GM12878 (cell line): Measurements from ENCODE around the gene CIB4. TPM values are rescaled to one million over a fixed set of nuclear protein-coding genes. Genes with fewer than 3 reads are reported as not detected.

Source experiments
- ATAC-seq: fragments of 200-7000 bp; cut with Tn5 transposase; 3 replicates; pipeline ENCODE4 v1.9.1; 2020; ENCODE audit warnings: mild to moderate bottlenecking, moderate library complexity
- BruUV-seq: library from RNA; stranded (reverse); fragments of 400-500 nt; replicated peaks from 2 replicates; lab custom pipeline; 2021; lab: Mats Ljungman, UMichigan
- CTCF ChIA-PET: fragments of 300-600 bp; sonication (Branson Sonifier 250); formaldehyde crosslinking; extraction: SDS; loops from one replicate; lab custom pipeline; 2021; ENCODE audit warnings: inconsistent platforms; lab: Yijun Ruan, JAX
- POLR2A ChIA-PET: fragments of 350-600 bp; formaldehyde crosslinking; extraction: SDS; loops from one replicate; lab custom pipeline; 2021; ENCODE audit warnings: inconsistent platforms; lab: Charles Lee
- RAD21 ChIA-PET: fragments of 300-600 bp; sonication (Branson Sonifier 250); formaldehyde crosslinking; loops from one replicate; lab custom pipeline; 2023; ENCODE audit warnings: antibody characterized with exemption; ENCODE audit not compliant: unreplicated experiment; lab: Charles Lee
- SMC1A ChIA-PET: fragments of 300-600 bp; sonication (Branson Sonifier 250); formaldehyde crosslinking; loops from one replicate; lab custom pipeline; 2023; ENCODE audit not compliant: unreplicated experiment, uncharacterized antibody; lab: Charles Lee
- DNase-seq: peaks from one replicate; pipeline ENCODE4 v3.0.0-alpha.2; 2011; ENCODE audit warnings: low read depth, low spot score
- FAIRE-seq: peaks from 3 replicates; lab custom pipeline; 2011; peaks lifted over from hg19 to GRCh38; lab: Jason Lieb, UNC
- H2AFZ ChIP-seq: 2 replicates; pipeline ENCODE4 v1.6.0; 2011; ENCODE audit warnings: low read depth, low read length, control low read depth; ENCODE audit not compliant: control insufficient read depth
- H3K27ac ChIP-seq: 2 replicates; pipeline ENCODE4 v1.5.1; 2011; ENCODE audit warnings: control low read depth; ENCODE audit not compliant: control insufficient read depth, insufficient read depth
- H3K27me3 ChIP-seq, 2 experiments: replicated peaks in 1 of 2; 2 replicates each; pipeline versions ENCODE4 v1.6.0 to v1.6.1; 2011; ENCODE audit warnings: low read length in 1 of 2; ENCODE audit not compliant: control insufficient read depth in 2 of 2, insufficient read depth in 2 of 2
- H3K36me3 ChIP-seq, 2 experiments: 2 replicates each; pipeline ENCODE4 v1.5.1; 2011; ENCODE audit warnings: low read length in 1 of 2; ENCODE audit not compliant: control insufficient read depth in 2 of 2, insufficient read depth in 2 of 2
- H3K4me1 ChIP-seq: 2 replicates; pipeline ENCODE4 v1.6.1; 2011; ENCODE audit warnings: mild to moderate bottlenecking, low read length, moderate library complexity, mixed read lengths; ENCODE audit not compliant: control insufficient read depth, insufficient read depth
- H3K4me2 ChIP-seq: 2 replicates; pipeline ENCODE4 v1.6.0; 2011; ENCODE audit warnings: control low read depth; ENCODE audit not compliant: control insufficient read depth, insufficient read depth
- H3K4me3 ChIP-seq: fragments of 200-600 bp; sonication (generic); 2 replicates; pipeline ENCODE4 v1.5.1; 2016
- H3K79me2 ChIP-seq: 2 replicates; pipeline ENCODE4 v1.6.0; 2011; ENCODE audit warnings: low read length; ENCODE audit not compliant: control insufficient read depth, insufficient read depth
- H3K9ac ChIP-seq: 2 replicates; pipeline ENCODE4 v1.8.0; 2011; ENCODE audit warnings: low read length, control low read depth, mixed read lengths; ENCODE audit not compliant: control insufficient read depth, insufficient read depth
- H3K9me3 ChIP-seq: replicated peaks from 3 replicates; pipeline ENCODE4 v1.5.1; 2011; ENCODE audit warnings: mild to moderate bottlenecking, low read length; ENCODE audit not compliant: control insufficient read depth, insufficient read depth
- H4K20me1 ChIP-seq: 2 replicates; pipeline ENCODE4 v1.6.0; 2011; ENCODE audit not compliant: control insufficient read depth, insufficient read depth
- BRCA1 ChIP-seq: IDR thresholded peaks from 2 replicates; pipeline ENCODE4 v1.6.1; 2011; ENCODE audit warnings: low read depth, low read length, improper control_type of control experiment
- CEBPB ChIP-seq, 2 experiments: fragments of 150-350 bp in 1 of 2; IDR thresholded peaks; 2 replicates each; pipeline ENCODE4 v1.6.1; 2012 to 2014; ENCODE audit warnings: low read depth in 2 of 2, low read length in 2 of 2, borderline replicate concordance in 1 of 2, inconsistent platforms in 1 of 2
- FOXK2 ChIP-seq: fragments of 450-650 bp; IDR thresholded peaks from 2 replicates; pipeline ENCODE4 v1.6.1; 2017; ENCODE audit warnings: mild to moderate bottlenecking, moderate library complexity
- JUND ChIP-seq: IDR thresholded peaks from 2 replicates; pipeline ENCODE4 v1.6.1; 2012; ENCODE audit warnings: low read depth, mild to moderate bottlenecking, low read length, improper control_type of control experiment, moderate library complexity
- MEF2A ChIP-seq: IDR thresholded peaks from 2 replicates; pipeline ENCODE4 v1.6.1; 2011; ENCODE audit warnings: low read depth, mild to moderate bottlenecking, low read length, moderate library complexity; ENCODE audit not compliant: insufficient read depth
- POU2F2 ChIP-seq: IDR thresholded peaks from 3 replicates; pipeline ENCODE4 v1.6.1; 2011; ENCODE audit warnings: low read depth, mild to moderate bottlenecking, low read length, borderline replicate concordance
- RAD51 ChIP-seq: fragments of 450-650 bp; IDR thresholded peaks from 2 replicates; pipeline ENCODE4 v1.6.1; 2016; ENCODE audit warnings: moderate library complexity, mild to moderate bottlenecking, inconsistent platforms
- RUNX3 ChIP-seq: IDR thresholded peaks from 2 replicates; pipeline ENCODE4 v1.6.1; 2012; ENCODE audit warnings: low read length, inconsistent platforms
- SIX5 ChIP-seq: IDR thresholded peaks from 2 replicates; pipeline ENCODE4 v1.6.1; 2011; ENCODE audit warnings: mild to moderate bottlenecking, low read depth, low read length, moderate library complexity; ENCODE audit not compliant: severe bottlenecking
- ZBED1 ChIP-seq: IDR thresholded peaks from 2 replicates; pipeline ENCODE4 v1.6.1; 2016; ENCODE audit warnings: borderline replicate concordance
- ZNF592 ChIP-seq: fragments of 450-650 bp; IDR thresholded peaks from 2 replicates; pipeline ENCODE4 v1.6.1; 2017; ENCODE audit warnings: mild to moderate bottlenecking, moderate library complexity
- ZZZ3 ChIP-seq: IDR thresholded peaks from 2 replicates; pipeline ENCODE4 v1.6.1; 2011; ENCODE audit warnings: low read depth; ENCODE audit not compliant: control insufficient read depth, insufficient read length
- WGBS: methylation state at CpG from one replicate; pipeline ENCODE4 v1.1.6; 2016; ENCODE audit warnings: low lambda C conversion rate; ENCODE audit not compliant: insufficient replicate concordance, insufficient coverage; ENCODE audit errors: missing lambda C conversion rate; 5-methylcytosine and 5-hydroxymethylcytosine counted together
- in situ Hi-C: fragments of 300-500 bp; cut with MboI; formaldehyde crosslinking; loops from 9 replicates; pipeline ENCODE4 v1.14.3; 2018; ENCODE audit warnings: mixed read lengths
- intact Hi-C: fragments of 100-400 bp; cut with micrococcal nuclease; formaldehyde crosslinking; loops from one replicate; pipeline ENCODE4 v1.14.2; 2022; ENCODE audit not compliant: unreplicated experiment
- polyA plus RNA-seq, 11 experiments: library from polyadenylated mRNA; depleted of rRNA in 4 of 11; unstranded in 6 of 11; stranded (reverse) in 5 of 11; fragments of >200 nt; fragmentation: Nextera tagmentation in 4 of 11; fragmentation: Illumina TruSeq in 1 of 11; extraction: Ambion mirVana in 4 of 11; extraction: Trizol in 1 of 11; gene quantifications; 1 replicate in 1 of 11; 2 replicates in 10 of 11; pipeline versions ENCODE4 v1.2.1 to v1.2.3, GENCODE V29; 2011 to 2016; ENCODE audit warnings: inconsistent platforms in 2 of 11, missing spikeins in 2 of 11, low read depth in 1 of 11
- total RNA-seq, 4 experiments: library from RNA; depleted of rRNA in 3 of 4; stranded (reverse); fragments of >200 nt in 3 of 4; fragmentation: Illumina TruSeq in 1 of 4; extraction: Trizol in 1 of 4; gene quantifications; 2 replicates each; pipeline versions ENCODE4 v1.2.1 to v1.2.3, GENCODE V29; 2013 to 2021
- TF ChIP-seq, protein P1 (sequence below): fragments of 450-650 bp; conservative IDR thresholded peaks from 2 replicates; pipeline ENCODE4 v1.6.1; 2017; ENCODE audit warnings: mild to moderate bottlenecking, moderate library complexity
- TF ChIP-seq, protein P2 (sequence below): fragments of 450-650 bp; formaldehyde crosslinking; IDR thresholded peaks from 2 replicates; pipeline ENCODE4 v1.4.0; 2022; ENCODE audit warnings: mild to moderate bottlenecking, moderate library complexity

CIB4 gene
- total and polyA plus RNA-seq, 10 of the 15 experiments (the other 5 are each of a cell fraction or from before 2014, with no cell fraction given): not detected

GRCh38 chr2:26563686-26564085, 77.5 kb downstream of the CIB4 start:
- ATAC-seq (no peak), DNase-seq (no peak), FAIRE-seq (no peak)
- ChIA-PET RAD21 (no interaction called here), SMC1A (no interaction called here), CTCF (interaction anchor here (1.2 kb wide), 1 partner anchor 14 kb away, joined by 3 read pairs; no protein-coding TSS in a partner anchor), POLR2A (no interaction called here)
- Histone ChIP-seq H3K4me3 (no peak overlapping the region), H3K79me2 (no peaks in the 10 kb centered on the region), H3K27me3 (peaks cover 9 to 11% of the 10 kb centered on the region in 2 experiments), H3K27ac (no peak overlapping the region), H3K36me3 (no peaks in the 10 kb centered on the region), H3K4me1 (no peaks in the 10 kb centered on the region), H4K20me1 (no peaks in the 10 kb centered on the region), H3K4me2 (no peak overlapping the region)
- WGBS: 29% methylated on average over 5 of the region's 5 CpGs
- in situ Hi-C loops: no loop called here
- no TSS peak for BruUV-seq
- TF ChIP-seq, protein P1, sequence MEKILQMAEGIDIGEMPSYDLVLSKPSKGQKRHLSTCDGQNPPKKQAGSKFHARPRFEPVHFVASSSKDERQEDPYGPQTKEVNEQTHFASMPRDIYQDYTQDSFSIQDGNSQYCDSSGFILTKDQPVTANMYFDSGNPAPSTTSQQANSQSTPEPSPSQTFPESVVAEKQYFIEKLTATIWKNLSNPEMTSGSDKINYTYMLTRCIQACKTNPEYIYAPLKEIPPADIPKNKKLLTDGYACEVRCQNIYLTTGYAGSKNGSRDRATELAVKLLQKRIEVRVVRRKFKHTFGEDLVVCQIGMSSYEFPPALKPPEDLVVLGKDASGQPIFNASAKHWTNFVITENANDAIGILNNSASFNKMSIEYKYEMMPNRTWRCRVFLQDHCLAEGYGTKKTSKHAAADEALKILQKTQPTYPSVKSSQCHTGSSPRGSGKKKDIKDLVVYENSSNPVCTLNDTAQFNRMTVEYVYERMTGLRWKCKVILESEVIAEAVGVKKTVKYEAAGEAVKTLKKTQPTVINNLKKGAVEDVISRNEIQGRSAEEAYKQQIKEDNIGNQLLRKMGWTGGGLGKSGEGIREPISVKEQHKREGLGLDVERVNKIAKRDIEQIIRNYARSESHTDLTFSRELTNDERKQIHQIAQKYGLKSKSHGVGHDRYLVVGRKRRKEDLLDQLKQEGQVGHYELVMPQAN: no peak
- no peak for TF ChIP-seq JUND
- TF ChIP-seq ZZZ3: no peak
- TF ChIP-seq BRCA1: no peak
- TF ChIP-seq, protein P2, sequence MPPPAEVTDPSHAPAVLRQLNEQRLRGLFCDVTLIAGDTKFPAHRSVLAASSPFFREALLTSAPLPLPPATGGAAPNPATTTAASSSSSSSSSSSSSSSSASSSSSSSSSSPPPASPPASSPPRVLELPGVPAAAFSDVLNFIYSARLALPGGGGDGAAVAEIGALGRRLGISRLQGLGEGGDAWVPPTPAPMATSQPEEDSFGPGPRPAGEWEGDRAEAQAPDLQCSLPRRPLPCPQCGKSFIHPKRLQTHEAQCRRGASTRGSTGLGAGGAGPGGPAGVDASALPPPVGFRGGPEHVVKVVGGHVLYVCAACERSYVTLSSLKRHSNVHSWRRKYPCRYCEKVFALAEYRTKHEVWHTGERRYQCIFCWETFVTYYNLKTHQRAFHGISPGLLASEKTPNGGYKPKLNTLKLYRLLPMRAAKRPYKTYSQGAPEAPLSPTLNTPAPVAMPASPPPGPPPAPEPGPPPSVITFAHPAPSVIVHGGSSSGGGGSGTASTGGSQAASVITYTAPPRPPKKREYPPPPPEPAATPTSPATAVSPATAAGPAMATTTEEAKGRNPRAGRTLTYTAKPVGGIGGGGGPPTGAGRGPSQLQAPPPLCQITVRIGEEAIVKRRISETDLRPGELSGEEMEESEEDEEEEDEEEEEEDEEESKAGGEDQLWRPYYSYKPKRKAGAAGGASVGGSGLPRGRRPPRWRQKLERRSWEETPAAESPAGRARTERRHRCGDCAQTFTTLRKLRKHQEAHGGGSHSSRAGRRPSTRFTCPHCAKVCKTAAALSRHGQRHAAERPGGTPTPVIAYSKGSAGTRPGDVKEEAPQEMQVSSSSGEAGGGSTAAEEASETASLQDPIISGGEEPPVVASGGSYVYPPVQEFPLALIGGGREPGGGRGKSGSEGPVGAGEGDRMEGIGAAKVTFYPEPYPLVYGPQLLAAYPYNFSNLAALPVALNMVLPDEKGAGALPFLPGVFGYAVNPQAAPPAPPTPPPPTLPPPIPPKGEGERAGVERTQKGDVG (CRISPR knock-in tag): no peak
- no peak for TF ChIP-seq SIX5
- TF ChIP-seq FOXK2: no peak
- TF ChIP-seq CEBPB (IDR thresholded peaks at IDR 0.05; ENCODE audit: borderline replicate concordance in 1 of 2, low read depth in 2 of 2, low read length in 2 of 2): no peak
- TF ChIP-seq MEF2A: no peak
- TF ChIP-seq ZBED1: no peak
- TF ChIP-seq RUNX3: no peak
- no peak for TF ChIP-seq POU2F2
- no peak for TF ChIP-seq RAD51
- no peak for TF ChIP-seq ZNF592
- TF ChIP-seq, all 136 proteins: peak for 0
- intact Hi-C loops: no loop called here
- no peak overlapping the region for H2AFZ ChIP-seq
- H3K9ac ChIP-seq: no peak overlapping the region
- no peaks in the 10 kb centered on the region for H3K9me3 ChIP-seq
